GM19099 (cell line): ENCODE data around the gene RSBN1.
A peak's percentile ranks its signal among the peaks of the same experiment; 100 is the strongest.

ENCODE experiments used
- POLR2A ChIP-seq: IDR thresholded peaks from 3 replicates; pipeline ENCODE4 v1.6.1; 2011; ENCODE audit warnings: low read depth; ENCODE audit not compliant: insufficient read length; ENCODE audit errors: extremely low read depth

RSBN1 gene

DNA sequence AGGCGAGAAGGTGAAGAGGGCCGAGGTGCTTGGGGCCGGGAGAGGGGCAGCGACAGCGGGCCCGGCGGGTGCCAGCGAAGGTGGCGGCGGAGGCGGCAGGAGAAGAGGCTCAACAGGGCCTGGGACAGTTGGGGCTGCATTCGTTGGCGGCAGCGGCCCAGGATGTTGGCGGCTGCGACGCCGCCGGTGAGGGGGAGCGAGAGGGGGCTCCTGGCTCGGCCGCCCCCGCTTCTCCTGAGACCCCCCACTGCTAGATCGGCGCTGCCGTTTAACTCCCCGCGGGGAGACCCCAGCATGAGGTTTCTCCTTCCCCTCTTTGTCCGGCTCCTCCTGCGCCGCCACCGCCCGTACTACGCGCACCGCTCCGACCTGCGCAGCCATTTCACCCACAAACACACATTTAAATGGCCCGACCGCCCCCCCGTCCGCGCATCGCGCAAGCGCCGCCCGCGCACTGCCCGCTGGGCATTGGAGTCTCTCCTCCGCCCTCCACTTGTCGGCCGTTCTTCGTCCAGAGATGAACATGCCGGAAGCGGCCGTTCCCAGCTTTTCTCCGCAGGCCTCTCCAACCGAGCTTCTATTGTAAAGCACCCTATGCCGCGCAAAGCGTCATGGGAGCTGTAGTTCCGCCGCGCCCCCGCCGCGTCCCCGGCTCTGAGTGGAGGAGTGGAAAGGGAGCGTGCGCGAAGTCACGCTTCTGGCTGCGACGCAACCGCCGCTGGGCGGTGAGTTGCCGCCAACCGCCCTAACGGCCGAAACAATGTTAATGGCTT lies at the start of gene RSBN1:
Gene RSBN1 (minus strand): TSS at position 589 of the 773 bp plus-strand sequence. CDS start 64 bp downstream, at position 525.
- peak; percentile 84 for TF ChIP-seq POLR2A

DNA sequence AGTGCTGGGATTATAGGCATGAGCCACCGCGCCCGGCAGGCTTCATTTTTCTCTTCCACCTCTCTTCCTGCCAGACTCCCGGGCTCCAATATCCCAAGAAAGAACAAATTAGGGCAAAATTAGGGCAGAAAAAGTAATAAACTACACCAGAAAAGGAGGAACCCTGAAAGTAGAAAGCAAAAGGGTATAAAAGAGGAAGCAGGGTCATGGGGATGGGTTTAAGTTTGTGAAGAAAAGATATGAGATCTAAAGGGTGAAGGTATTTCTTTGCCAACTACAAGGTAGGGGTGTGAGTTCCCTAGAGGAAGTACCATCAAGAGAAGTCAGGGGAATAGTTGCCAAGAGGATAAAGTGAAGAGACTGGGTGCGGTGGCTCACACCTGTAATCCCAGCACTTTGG lies 49.4 kb upstream of the RSBN1 start:
- no peak for TF ChIP-seq POLR2A

GRCh38 chr1:113860891-113861290 lies 48.6 kb upstream of the RSBN1 start:
- TF ChIP-seq POLR2A, result no peak

- no peak for TF ChIP-seq POLR2A
These were observed 47.4 kb upstream of the RSBN1 start for GRCh38 chr1:113859478-113860175.

DNA sequence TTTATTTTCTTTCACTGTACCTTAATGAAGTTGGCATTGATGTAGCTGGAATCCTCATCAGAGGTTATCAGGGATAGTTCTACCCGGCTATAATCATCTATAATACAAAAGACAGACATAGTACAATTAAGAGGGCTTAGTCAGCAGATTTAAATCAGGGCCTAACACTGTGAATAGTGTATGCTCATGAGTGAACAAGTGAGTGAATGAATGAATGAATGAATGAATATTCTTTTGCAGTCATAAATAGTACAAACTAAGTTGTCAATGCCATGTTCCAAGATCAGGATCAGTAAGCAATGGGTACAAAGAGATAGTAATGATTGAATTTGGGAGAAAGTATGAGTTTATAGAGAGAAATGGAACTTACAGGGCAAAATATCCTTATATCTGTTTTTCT lies 46.7 kb upstream of the RSBN1 start:
- no peak for TF ChIP-seq POLR2A

- no peak for TF ChIP-seq POLR2A
These were observed 46.1 kb upstream of the RSBN1 start for GRCh38 chr1:113858418-113858817.

DNA sequence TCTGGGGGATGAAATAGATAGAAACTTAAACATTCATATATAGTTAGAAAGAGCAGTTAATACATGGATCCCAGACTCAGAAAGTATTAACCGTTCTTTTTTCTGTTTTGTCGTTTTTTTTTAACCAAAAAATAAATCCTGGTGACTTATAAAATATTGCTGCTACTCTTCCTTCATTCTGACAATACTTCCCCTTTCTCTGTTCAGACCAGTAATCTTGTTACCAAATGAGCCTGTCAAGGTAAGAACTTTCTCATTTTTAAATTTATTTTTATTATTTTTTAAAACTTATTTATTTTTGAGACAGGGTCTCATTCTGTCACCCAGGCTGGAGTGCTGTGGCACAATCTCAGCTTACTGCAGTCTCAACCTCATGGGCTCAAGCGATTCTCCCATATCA lies 45.5 kb upstream of the RSBN1 start:
- TF ChIP-seq POLR2A, result no peak

GRCh38 chr1:113856401-113856790 lies 44.1 kb upstream of the RSBN1 start:
- no peak for TF ChIP-seq POLR2A

DNA sequence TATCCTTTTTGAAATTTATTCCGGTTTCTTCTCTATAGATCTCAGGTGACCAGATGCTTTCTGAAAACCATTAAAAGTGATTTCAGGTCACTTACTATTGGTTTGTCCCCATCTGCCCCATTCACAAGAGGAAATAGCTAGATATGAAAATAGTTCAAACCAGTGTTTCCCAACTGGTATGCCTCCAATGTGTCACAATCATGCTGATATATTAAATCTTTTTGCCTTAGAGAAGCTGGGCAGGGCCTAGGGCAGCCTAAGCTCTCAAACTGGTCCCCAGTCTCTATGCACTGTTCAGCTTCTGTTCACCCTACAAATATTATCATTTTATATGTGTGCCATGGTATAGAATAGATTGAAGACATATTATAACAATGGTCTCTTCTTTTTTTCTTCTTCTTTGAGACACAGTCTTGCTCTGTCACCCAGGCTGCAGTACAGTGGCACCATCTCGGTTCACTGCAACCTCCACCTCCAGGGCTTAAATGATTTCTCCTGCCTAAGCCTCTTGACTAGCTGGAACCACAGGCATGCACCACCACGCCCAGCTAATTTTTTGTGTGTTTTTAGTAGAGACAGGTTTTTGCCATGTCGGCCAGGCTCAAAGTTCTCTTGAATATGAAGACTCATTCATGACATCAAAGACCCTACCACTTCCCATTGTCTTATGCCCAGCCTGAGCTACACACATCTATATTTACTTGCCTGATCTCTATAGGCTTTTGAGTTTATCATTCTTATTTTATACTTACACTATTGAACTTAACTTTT lies 43.5 kb upstream of the RSBN1 start:
- TF ChIP-seq POLR2A, result no peak

- TF ChIP-seq POLR2A, result no peak
These were observed 42.0 kb upstream of the RSBN1 start for GRCh38 chr1:113854234-113854633.

- TF ChIP-seq POLR2A, result no peak
These were observed 38.0 kb upstream of the RSBN1 start for GRCh38 chr1:113850127-113850796.

DNA sequence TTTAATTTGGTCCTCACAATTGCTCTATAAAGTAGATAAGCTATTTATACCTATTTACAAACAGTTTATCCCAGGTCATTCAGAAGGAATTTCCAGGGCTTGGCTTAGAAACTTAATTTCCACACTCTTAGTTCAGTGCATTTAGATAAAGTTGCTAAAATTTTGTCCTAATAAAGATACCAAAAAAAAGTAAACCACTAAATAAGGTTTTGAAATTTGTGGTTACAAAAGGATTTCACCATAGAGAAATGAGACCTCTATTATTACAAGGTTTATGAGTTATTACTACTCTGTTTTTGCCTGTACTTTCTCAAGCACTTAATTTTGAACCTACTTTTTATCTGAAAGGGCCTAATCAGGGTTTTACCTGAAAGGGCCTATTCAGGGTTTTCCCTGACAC lies 36.8 kb upstream of the RSBN1 start:
- TF ChIP-seq POLR2A, result no peak

- no peak for TF ChIP-seq POLR2A
These were observed 34.2 kb upstream of the RSBN1 start for GRCh38 chr1:113846391-113847035.

DNA sequence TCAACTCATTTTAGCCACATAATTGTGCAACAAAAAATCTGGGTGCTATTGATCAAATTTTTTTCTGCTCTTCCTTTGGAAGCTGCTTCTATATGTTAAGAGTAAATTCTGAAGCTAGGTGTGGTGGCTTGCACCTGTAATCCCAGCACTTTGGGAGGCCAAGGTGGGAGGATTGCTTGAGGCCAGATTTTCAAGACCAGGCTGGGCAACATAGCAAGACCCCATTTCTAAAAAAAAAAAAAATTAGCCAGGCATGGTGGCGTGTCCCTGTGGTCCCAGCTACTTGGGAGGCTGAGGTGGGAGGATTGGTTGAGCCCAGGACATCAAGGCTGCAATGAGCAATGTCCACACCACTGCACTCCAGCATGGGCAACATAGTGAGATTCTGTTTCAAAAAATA lies 24.3 kb upstream of the RSBN1 start:
- TF ChIP-seq POLR2A, result no peak
